ENCODE data around the gene SUPT3H. TPM values are rescaled to one million over a fixed set of nuclear protein-coding genes. Genes with fewer than 3 reads are reported as not detected.

SUPT3H gene
- total and polyA plus RNA-seq, 2 donors (not counting 1 experiment from before 2014, with no cell fraction given) = 5.5 to 12.4 TPM

- no peaks in the 10 kb centered on the region for H3K79me2 ChIP-seq (ENCODE audit: control insufficient read depth, insufficient read depth, low read length)
- Mint-ChIP-seq H3K4me3 (no peak overlapping the region), H3K27ac (no peak overlapping the region), H3K4me1 (no peaks in the 10 kb centered on the region), H3K9me3 (ENCODE audit: insufficient read depth) (no peaks in the 10 kb centered on the region), H3K27me3 (no peaks in the 10 kb centered on the region)
- no peak for TF ChIP-seq CTCF (IDR thresholded peaks at IDR 0.05)
- no peak for TF ChIP-seq EZH2 (IDR thresholded peaks at IDR 0.05; ENCODE audit: borderline replicate concordance, insufficient read depth, low read depth, low read length, poor library complexity, severe bottlenecking)
- H3K36me3 ChIP-seq (replicated peaks in 1 of 2; ENCODE audit: control extremely low read depth in 1 of 2, control insufficient read depth in 1 of 2, extremely low read depth in 1 of 2, insufficient read depth in 2 of 2, low read length in 1 of 2) = no peaks in the 10 kb centered on the region
- no peaks in the 10 kb centered on the region for H3K9me3 ChIP-seq (ENCODE audit: control extremely low read depth in 1 of 3, control insufficient read depth in 2 of 3, insufficient read depth in 1 of 3, low read length in 2 of 3)
- no peak overlapping the region for H2AFZ ChIP-seq (ENCODE audit: insufficient read depth, low read depth, low read length, poor library complexity, severe bottlenecking)
- WGBS (ENCODE audit: insufficient coverage) = 100% methylated on average over 1 of the region's 3 CpGs
- DNase-seq = no peak
- CTCF ChIA-PET = no interaction called here
- ATAC-seq (ENCODE audit: low read depth) = no peak
- no peak overlapping the region for H3K27ac ChIP-seq (ENCODE audit: low read length in 2 of 2)
- no peaks in the 10 kb centered on the region for H3K4me1 ChIP-seq (ENCODE audit: control insufficient read depth in 2 of 2, insufficient read depth in 2 of 2, low read length in 2 of 2)
- POLR2A ChIA-PET = no interaction called here
- no peak overlapping the region for H3K4me2 ChIP-seq (replicated peaks; ENCODE audit: low read depth, low read length, poor library complexity, severe bottlenecking)
- intact Hi-C loops (cut with micrococcal nuclease) = no loop called here
- no peaks in the 10 kb centered on the region for H4K20me1 ChIP-seq (ENCODE audit: control insufficient read depth, insufficient read depth, low read length, poor library complexity, severe bottlenecking)
- no peak overlapping the region for H3K4me3 ChIP-seq (ENCODE audit: control extremely low read depth in 1 of 5, extremely low read depth in 1 of 5, insufficient read depth in 1 of 5, low read depth in 2 of 5, low read length in 4 of 5)
- H3K9ac ChIP-seq (ENCODE audit: low read length) = no peak overlapping the region
- no peaks in the 10 kb centered on the region for H3K27me3 ChIP-seq (replicated peaks in 1 of 4; ENCODE audit: control extremely low read depth in 1 of 4, control insufficient read depth in 3 of 4, insufficient read depth in 4 of 4, low read length in 3 of 4)
Observed at GRCh38 chr6:44921798-44922197, 455.9 kb downstream of the SUPT3H start.

GRCh38 chr6:44920952-44921491 is 456.7 kb downstream of the SUPT3H start:
- H3K4me2 ChIP-seq (replicated peaks; ENCODE audit: low read depth, low read length, poor library complexity, severe bottlenecking) = no peak overlapping the region
- H3K27ac Mint-ChIP-seq = no peak overlapping the region
- H2AFZ ChIP-seq (ENCODE audit: insufficient read depth, low read depth, low read length, poor library complexity, severe bottlenecking) = no peak overlapping the region
- 78% methylated on average over 4 of the region's 5 CpGs for WGBS (ENCODE audit: insufficient coverage)
- no peak overlapping the region for H3K4me3 Mint-ChIP-seq
- H3K79me2 ChIP-seq (ENCODE audit: control insufficient read depth, insufficient read depth, low read length) = no peaks in the 10 kb centered on the region
- no peak overlapping the region for H3K9ac ChIP-seq (ENCODE audit: low read length)
- no peak for TF ChIP-seq EZH2 (IDR thresholded peaks at IDR 0.05; ENCODE audit: borderline replicate concordance, insufficient read depth, low read depth, low read length, poor library complexity, severe bottlenecking)
- no peaks in the 10 kb centered on the region for H3K27me3 Mint-ChIP-seq
- H3K27ac ChIP-seq (ENCODE audit: low read length in 2 of 2) = no peak overlapping the region
- H4K20me1 ChIP-seq (ENCODE audit: control insufficient read depth, insufficient read depth, low read length, poor library complexity, severe bottlenecking) = no peaks in the 10 kb centered on the region
- no peak for DNase-seq
- no peak overlapping the region for H3K4me3 ChIP-seq (ENCODE audit: control extremely low read depth in 1 of 5, extremely low read depth in 1 of 5, insufficient read depth in 1 of 5, low read depth in 2 of 5, low read length in 4 of 5)
- no peaks in the 10 kb centered on the region for H3K4me1 ChIP-seq (ENCODE audit: control insufficient read depth in 2 of 2, insufficient read depth in 2 of 2, low read length in 2 of 2)
- H3K36me3 ChIP-seq (replicated peaks in 1 of 2; ENCODE audit: control extremely low read depth in 1 of 2, control insufficient read depth in 1 of 2, extremely low read depth in 1 of 2, insufficient read depth in 2 of 2, low read length in 1 of 2) = no peaks in the 10 kb centered on the region
- no peaks in the 10 kb centered on the region for H3K9me3 ChIP-seq (ENCODE audit: control extremely low read depth in 1 of 3, control insufficient read depth in 2 of 3, insufficient read depth in 1 of 3, low read length in 2 of 3)
- POLR2A ChIA-PET = no interaction called here
- no peaks in the 10 kb centered on the region for H3K9me3 Mint-ChIP-seq (ENCODE audit: insufficient read depth)
- CTCF ChIA-PET = no interaction called here
- intact Hi-C loops (cut with micrococcal nuclease) = no loop called here
- no peaks in the 10 kb centered on the region for H3K4me1 Mint-ChIP-seq
- no peaks in the 10 kb centered on the region for H3K27me3 ChIP-seq (replicated peaks in 1 of 4; ENCODE audit: control extremely low read depth in 1 of 4, control insufficient read depth in 3 of 4, insufficient read depth in 4 of 4, low read length in 3 of 4)
- ATAC-seq (ENCODE audit: low read depth) = no peak

All from B cell (primary cell).